Mesendoderm (in vitro differentiated cells): ENCODE data around the gene PLCB4.

Experiments
- DNase-seq: peaks from one replicate; pipeline ENCODE4 v3.0.0; 2013
- H2AK5ac ChIP-seq: 2 replicates; pipeline ENCODE4 v1.6.1; 2013; ENCODE audit warnings: low read length, inconsistent platforms
- H2BK120ac ChIP-seq: 2 replicates; pipeline ENCODE4 v1.6.1; 2013; ENCODE audit warnings: low read depth, mild to moderate bottlenecking, low read length, moderate library complexity, mixed read lengths
- H2BK15ac ChIP-seq: replicated peaks from 2 replicates; pipeline ENCODE4 v1.6.1; 2013; ENCODE audit warnings: low read depth, mild to moderate bottlenecking, moderate library complexity
- H2BK5ac ChIP-seq: 2 replicates; pipeline ENCODE4 v1.6.1; 2013; ENCODE audit warnings: low read length, inconsistent platforms
- H3K18ac ChIP-seq: 2 replicates; pipeline ENCODE4 v1.6.1; 2013; ENCODE audit warnings: mild to moderate bottlenecking, low read length, mixed read lengths
- H3K23ac ChIP-seq: one replicate; pipeline ENCODE4 v1.6.1; 2013; ENCODE audit warnings: low read length
- H3K27ac ChIP-seq: 2 replicates; pipeline ENCODE4 v1.5.1; 2013; ENCODE audit warnings: low read depth, mild to moderate bottlenecking, inconsistent platforms, low read length, moderate library complexity
- H3K27me3 ChIP-seq: 2 replicates; pipeline ENCODE4 v1.6.1; 2013; ENCODE audit warnings: low read length, control low read depth, mild to moderate bottlenecking, inconsistent platforms; ENCODE audit not compliant: insufficient read depth, poor library complexity
- H3K36me3 ChIP-seq: 2 replicates; pipeline ENCODE4 v1.6.1; 2013; ENCODE audit warnings: low read length, inconsistent platforms; ENCODE audit not compliant: control insufficient read depth, insufficient read depth
- H3K4ac ChIP-seq: one replicate; pipeline ENCODE4 v1.6.1; 2013; ENCODE audit warnings: low read depth, mild to moderate bottlenecking, low read length, moderate library complexity
- H3K4me1 ChIP-seq: 2 replicates; pipeline ENCODE4 v1.6.1; 2013; ENCODE audit warnings: low read depth, low read length, inconsistent platforms; ENCODE audit not compliant: control insufficient read depth
- H3K4me2 ChIP-seq: 2 replicates; pipeline ENCODE4 v1.6.1; 2013; ENCODE audit warnings: low read length
- H3K4me3 ChIP-seq: 2 replicates; pipeline ENCODE4 v1.5.1; 2013; ENCODE audit warnings: mild to moderate bottlenecking, low read length
- H3K56ac ChIP-seq: one replicate; pipeline ENCODE4 v1.6.1; 2013; ENCODE audit warnings: low read length
- H3K79me1 ChIP-seq: 2 replicates; pipeline ENCODE4 v1.6.1; 2013; ENCODE audit warnings: low read length, inconsistent platforms
- H3K79me2 ChIP-seq: 2 replicates; pipeline ENCODE4 v1.6.1; 2013; ENCODE audit warnings: mild to moderate bottlenecking, low read length; ENCODE audit not compliant: control insufficient read depth, insufficient read depth
- H3K9ac ChIP-seq: 2 replicates; pipeline ENCODE4 v1.6.1; 2013; ENCODE audit warnings: low read length, inconsistent platforms
- H4K5ac ChIP-seq: one replicate; pipeline ENCODE4 v1.6.1; 2013; ENCODE audit warnings: low read length
- H4K8ac ChIP-seq: one replicate; pipeline ENCODE4 v1.6.1; 2013; ENCODE audit warnings: low read depth, mild to moderate bottlenecking, control low read depth, low read length, moderate library complexity
- WGBS: extraction: QIAGEN DNeasy Blood & Tissue Kit; methylation state at CpG from one replicate; pipeline ENCODE4 v1.1.7; 2013; ENCODE audit warnings: low lambda C conversion rate, missing lambda C conversion rate; ENCODE audit not compliant: insufficient coverage; ENCODE audit errors: extremely low coverage; 5-methylcytosine and 5-hydroxymethylcytosine counted together

Gene PLCB4

GRCh38 chr20:9255171-9255570 is 186.3 kb downstream of the PLCB4 start:
- no peak for DNase-seq

GRCh38 chr20:9256393-9256792 is 187.5 kb downstream of the PLCB4 start:
- Histone ChIP-seq H3K9ac (no peak overlapping the region), H4K5ac (no peak overlapping the region), H2AK5ac (no peak overlapping the region), H3K23ac (no peak overlapping the region), H3K79me1 (no peaks in the 10 kb centered on the region), H2BK15ac (no peak overlapping the region), H3K4me1 (no peaks in the 10 kb centered on the region), H3K4me3 (no peak overlapping the region), H3K27me3 (no peaks in the 10 kb centered on the region), H3K36me3 (no peaks in the 10 kb centered on the region), H3K4ac (no peak overlapping the region), H3K27ac (no peak overlapping the region), H2BK5ac (no peak overlapping the region), H3K56ac (no peak overlapping the region), H2BK120ac (no peak overlapping the region), H3K18ac (no peak overlapping the region), H3K4me2 (no peak overlapping the region), H4K8ac (no peak overlapping the region), H3K79me2 (no peaks in the 10 kb centered on the region)
- DNase-seq: no peak
- no CpG with 5 or more reads among the region's 3 CpGs for WGBS

More at GRCh38 chr20:9255171-9255570, 186.3 kb downstream of the PLCB4 start:
- Histone ChIP-seq H2BK120ac (no peak overlapping the region), H3K27ac (no peak overlapping the region), H2BK15ac (no peak overlapping the region), H4K8ac (no peak overlapping the region), H4K5ac (no peak overlapping the region), H2BK5ac (no peak overlapping the region), H3K27me3 (no peaks in the 10 kb centered on the region), H2AK5ac (no peak overlapping the region), H3K9ac (no peak overlapping the region), H3K79me1 (no peaks in the 10 kb centered on the region), H3K4ac (no peak overlapping the region), H3K56ac (no peak overlapping the region), H3K4me1 (no peaks in the 10 kb centered on the region), H3K36me3 (no peaks in the 10 kb centered on the region), H3K23ac (no peak overlapping the region), H3K4me2 (no peak overlapping the region), H3K4me3 (no peak overlapping the region), H3K79me2 (no peaks in the 10 kb centered on the region), H3K18ac (no peak overlapping the region)
- no CpG with 5 or more reads among the region's 1 CpG for WGBS

GRCh38 chr20:9258901-9259300 is 190.0 kb downstream of the PLCB4 start:
- no peaks in the 10 kb centered on the region for H3K27me3 ChIP-seq
- H3K4me2 ChIP-seq: no peak overlapping the region
- H3K27ac ChIP-seq: no peak overlapping the region
- H3K4me1 ChIP-seq: no peaks in the 10 kb centered on the region
- H3K9ac ChIP-seq: no peak overlapping the region
- H3K23ac ChIP-seq: no peak overlapping the region
- no peaks in the 10 kb centered on the region for H3K79me1 ChIP-seq
- no peak overlapping the region for H2BK120ac ChIP-seq
- no peak overlapping the region for H2BK5ac ChIP-seq
- H2BK15ac ChIP-seq: no peak overlapping the region
- no peak overlapping the region for H2AK5ac ChIP-seq
- no peaks in the 10 kb centered on the region for H3K79me2 ChIP-seq
- no peak overlapping the region for H4K8ac ChIP-seq
- no peak overlapping the region for H3K18ac ChIP-seq
- DNase-seq: no peak
- H3K36me3 ChIP-seq: no peaks in the 10 kb centered on the region
- no peak overlapping the region for H3K56ac ChIP-seq
- H4K5ac ChIP-seq: no peak overlapping the region
- H3K4ac ChIP-seq: no peak overlapping the region
- H3K4me3 ChIP-seq: no peak overlapping the region
- no CpG with 5 or more reads among the region's 1 CpG for WGBS

DNA sequence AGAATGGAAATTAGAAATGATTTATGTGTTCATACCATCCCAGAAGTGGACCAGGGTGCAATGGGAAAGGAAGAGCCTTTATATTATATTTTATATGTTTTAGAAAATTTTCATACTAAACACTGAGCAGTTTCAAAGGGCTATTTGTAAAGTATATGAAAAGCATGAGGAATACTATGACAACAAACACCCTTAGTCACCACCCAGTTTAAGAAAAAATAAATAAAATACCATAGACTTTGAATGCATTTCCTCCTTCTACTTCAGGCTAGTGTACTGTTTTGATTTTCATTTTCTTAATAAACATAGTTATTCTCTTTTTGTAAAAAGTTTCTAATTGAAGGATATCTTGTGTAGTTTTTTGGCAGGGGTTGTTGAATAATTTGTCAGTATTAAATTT is 191.1 kb downstream of the PLCB4 start:
- Histone ChIP-seq H3K4me2 (no peak overlapping the region), H4K8ac (no peak overlapping the region), H2BK120ac (no peak overlapping the region), H3K18ac (no peak overlapping the region), H3K27ac (no peak overlapping the region), H3K23ac (no peak overlapping the region), H2AK5ac (no peak overlapping the region), H3K4me3 (no peak overlapping the region), H2BK5ac (no peak overlapping the region), H3K27me3 (no peaks in the 10 kb centered on the region), H4K5ac (no peak overlapping the region), H3K36me3 (no peaks in the 10 kb centered on the region), H3K4me1 (no peaks in the 10 kb centered on the region), H3K56ac (no peak overlapping the region), H3K79me2 (no peaks in the 10 kb centered on the region), H2BK15ac (no peak overlapping the region), H3K9ac (no peak overlapping the region), H3K4ac (no peak overlapping the region), H3K79me1 (no peaks in the 10 kb centered on the region)
- DNase-seq: no peak

- H3K4ac ChIP-seq: no peak overlapping the region
- no peak overlapping the region for H3K18ac ChIP-seq
- no peak overlapping the region for H3K27ac ChIP-seq
- no peak overlapping the region for H3K4me3 ChIP-seq
- no peak overlapping the region for H4K5ac ChIP-seq
- H2BK15ac ChIP-seq: no peak overlapping the region
- no peaks in the 10 kb centered on the region for H3K36me3 ChIP-seq
- no peak overlapping the region for H2AK5ac ChIP-seq
- H3K23ac ChIP-seq: no peak overlapping the region
- H3K56ac ChIP-seq: no peak overlapping the region
- H3K27me3 ChIP-seq: no peaks in the 10 kb centered on the region
- H4K8ac ChIP-seq: no peak overlapping the region
- H2BK120ac ChIP-seq: no peak overlapping the region
- WGBS: no CpG with 5 or more reads among the region's 2 CpGs
- H3K79me1 ChIP-seq: no peaks in the 10 kb centered on the region
- H2BK5ac ChIP-seq: no peak overlapping the region
- DNase-seq: no peak
- no peaks in the 10 kb centered on the region for H3K79me2 ChIP-seq
- no peak overlapping the region for H3K4me2 ChIP-seq
- no peak overlapping the region for H3K9ac ChIP-seq
- H3K4me1 ChIP-seq: no peaks in the 10 kb centered on the region
These were observed 192.9 kb downstream of the PLCB4 start for GRCh38 chr20:9261781-9262180.

GRCh38 chr20:9262653-9263194 is 193.8 kb downstream of the PLCB4 start:
- no peak overlapping the region for H3K23ac ChIP-seq
- no peaks in the 10 kb centered on the region for H3K79me2 ChIP-seq
- no peak overlapping the region for H2AK5ac ChIP-seq
- H3K4me3 ChIP-seq: no peak overlapping the region
- no peaks in the 10 kb centered on the region for H3K36me3 ChIP-seq
- no peak overlapping the region for H4K8ac ChIP-seq
- H2BK5ac ChIP-seq: no peak overlapping the region
- no peak overlapping the region for H2BK120ac ChIP-seq
- H3K4me1 ChIP-seq: peaks cover 1% of the 10 kb centered on the region
- no peaks in the 10 kb centered on the region for H3K79me1 ChIP-seq
- no peak overlapping the region for H3K9ac ChIP-seq
- H3K56ac ChIP-seq: no peak overlapping the region
- H3K27ac ChIP-seq: no peak overlapping the region
- WGBS: no CpG with 5 or more reads among the region's 3 CpGs
- H4K5ac ChIP-seq: no peak overlapping the region
- no peak overlapping the region for H3K18ac ChIP-seq
- H3K4me2 ChIP-seq: no peak overlapping the region
- H3K4ac ChIP-seq: no peak overlapping the region
- no peaks in the 10 kb centered on the region for H3K27me3 ChIP-seq
- no peak for DNase-seq
- no peak overlapping the region for H2BK15ac ChIP-seq
